Globus pallidus (tissue), 1 donor: ENCODE results near the gene SYT2.
"Not testable (repeated sequence)": the region's sequence is repeated elsewhere in the genome, so short reads cannot be mapped to it uniquely, and the experiment has no call there.

Source experiments
- DNase-seq: peaks from one replicate; pipeline ENCODE4 v3.0.0-alpha.2; 2015; ENCODE audit warnings: low spot score

SYT2 gene

GRCh38 chr1:202710070-202711045 lies at the start of gene SYT2:
Gene SYT2, minus strand, starts transcription at chr1:202710454. Its CDS starts 104,682 bp downstream, at chr1:202605772.
- DNase-seq: no peak

GRCh38 chr1:202756391-202756790 lies 46.1 kb upstream of the SYT2 start:
- DNase-seq: no peak

GRCh38 chr1:202754293-202754692 lies 44.0 kb upstream of the SYT2 start:
- no peak for DNase-seq

GRCh38 chr1:202752774-202753173 lies 42.5 kb upstream of the SYT2 start:
- no peak for DNase-seq

GRCh38 chr1:202750761-202751160 lies 40.5 kb upstream of the SYT2 start:
- DNase-seq: no peak

- DNase-seq: no peak
Measured at GRCh38 chr1:202750024-202750423, 39.8 kb upstream of the SYT2 start.

GRCh38 chr1:202745323-202745888 lies 35.2 kb upstream of the SYT2 start:
- DNase-seq: no peak

- DNase-seq: not testable (repeated sequence)
Measured at GRCh38 chr1:202744770-202745169, 34.5 kb upstream of the SYT2 start.

- DNase-seq: no peak
Measured at GRCh38 chr1:202742496-202742895, 32.2 kb upstream of the SYT2 start.

- DNase-seq: no peak
Measured at GRCh38 chr1:202733251-202733650, 23.0 kb upstream of the SYT2 start.

GRCh38 chr1:202728951-202729350 lies 18.7 kb upstream of the SYT2 start:
- no peak for DNase-seq

- no peak for DNase-seq
Measured at GRCh38 chr1:202725526-202725925, 15.3 kb upstream of the SYT2 start.

GRCh38 chr1:202723708-202724107 lies 13.5 kb upstream of the SYT2 start:
- DNase-seq: no peak

GRCh38 chr1:202723046-202723445 lies 12.8 kb upstream of the SYT2 start:
- not testable (repeated sequence) for DNase-seq

GRCh38 chr1:202716654-202717053 lies 6.4 kb upstream of the SYT2 start:
- no peak for DNase-seq

GRCh38 chr1:202714202-202714601 lies 3.9 kb upstream of the SYT2 start:
- DNase-seq: not testable (repeated sequence)

GRCh38 chr1:202713110-202713509 lies 2.9 kb upstream of the SYT2 start:
- DNase-seq: no peak

GRCh38 chr1:202711949-202712635 lies 1.8 kb upstream of the SYT2 start:
- DNase-seq: no peak

- DNase-seq: no peak
Measured at GRCh38 chr1:202709276-202710041, 795 bp downstream of the SYT2 start.

- no peak for DNase-seq
Measured at GRCh38 chr1:202708456-202709275, 1.6 kb downstream of the SYT2 start.

GRCh38 chr1:202706851-202707250 lies 3.4 kb downstream of the SYT2 start:
- DNase-seq: no peak
